ENCODE measurements around the gene SVEP1. TPM values are rescaled to one million over a fixed set of nuclear protein-coding genes. Genes with fewer than 3 reads are reported as not detected.
"Not testable (repeated sequence)": the region's sequence is repeated elsewhere in the genome, so short reads cannot be mapped to it uniquely, and the experiment has no call there.

SVEP1 gene
- total RNA-seq, 4 donors from 2014 or later: 41.9 to 71.6 (median 60.6) TPM

GRCh38 chr9:110537841-110538646 is 41.5 kb downstream of the SVEP1 start:
- peaks cover 6 to 56% (median 34%) of the 10 kb centered on the region in 4 donors for H3K4me1 ChIP-seq
- no peaks in the 10 kb centered on the region for H3K36me3 ChIP-seq
- intact Hi-C loops (cut with DNase I): no loop called here
- TF ChIP-seq POLR2A (IDR thresholded peaks at IDR 0.05; ENCODE audit: low read depth) (no peak), POLR2AphosphoS5 (IDR thresholded peaks at IDR 0.05) (peak in 1 of 2 donors; percentile 14)
- no peak for DNase-seq (ENCODE audit: extremely low spot score)
- H3K9me3 ChIP-seq: no peaks in the 10 kb centered on the region
- WGBS: 22% methylated on average over 4 of the region's 4 CpGs
- peak overlapping the region; percentile 45 to 73 (median 54) for H3K27ac ChIP-seq (replicated peaks in 1 of 4)
- no peak overlapping the region for H3K4me3 ChIP-seq
- H3K27me3 ChIP-seq: no peaks in the 10 kb centered on the region

DNA sequence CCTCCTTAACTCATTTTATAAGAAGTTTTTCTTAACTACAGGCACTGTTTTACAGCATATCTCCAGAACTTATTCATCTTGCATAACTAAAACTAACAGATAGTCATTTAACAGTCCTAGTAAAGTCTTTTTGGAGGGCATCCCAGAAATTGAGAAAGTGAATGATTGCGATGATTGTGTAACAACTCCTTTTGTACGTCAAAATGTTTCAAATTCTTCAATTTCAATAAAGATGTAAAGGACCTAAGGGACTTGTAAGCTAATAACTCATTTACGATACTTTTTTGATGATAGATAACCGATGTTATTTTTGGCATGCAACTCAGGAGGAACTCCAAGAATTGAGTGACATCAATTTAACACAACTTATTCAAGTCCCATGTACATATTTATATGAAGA is 42.7 kb downstream of the SVEP1 start:
- no peak for DNase-seq (ENCODE audit: extremely low spot score)
- no peaks in the 10 kb centered on the region for H3K36me3 ChIP-seq
- intact Hi-C loops (cut with DNase I): no loop called here
- peaks cover 6 to 52% (median 34%) of the 10 kb centered on the region in 4 donors for H3K4me1 ChIP-seq
- no peaks in the 10 kb centered on the region for H3K9me3 ChIP-seq
- WGBS: 31% methylated on average over 4 of the region's 4 CpGs
- peak in 1 of 2 donors; percentile 61 for TF ChIP-seq POLR2AphosphoS5 (IDR thresholded peaks at IDR 0.05)
- no peak for TF ChIP-seq EP300 (IDR thresholded peaks at IDR 0.05)
- no peak overlapping the region for H3K4me3 ChIP-seq
- H3K27me3 ChIP-seq: no peaks in the 10 kb centered on the region
- H3K27ac ChIP-seq (replicated peaks in 1 of 4): peak overlapping the region; percentile 40 to 73 (median 54)

GRCh38 chr9:110534162-110534561 is 45.4 kb downstream of the SVEP1 start:
- H3K36me3 ChIP-seq; H3K27me3 ChIP-seq; DNase-seq (ENCODE audit: extremely low spot score); H3K27ac ChIP-seq (replicated peaks in 1 of 4); H3K4me3 ChIP-seq; intact Hi-C loops (cut with DNase I); H3K9me3 ChIP-seq: not testable (repeated sequence)
- H3K4me1 ChIP-seq: peaks cover 6 to 46% (median 32%) of the 10 kb centered on the region in 4 donors
- WGBS: 92% methylated on average over 4 of the region's 4 CpGs

GRCh38 chr9:110532908-110533665 is 46.5 kb downstream of the SVEP1 start:
- no peak for DNase-seq (ENCODE audit: extremely low spot score)
- H3K4me3 ChIP-seq: no peak overlapping the region
- TF ChIP-seq CTCF (IDR thresholded peaks at IDR 0.05) (no peak), POLR2A (IDR thresholded peaks at IDR 0.05; ENCODE audit: low read depth) (no peak), POLR2AphosphoS5 (IDR thresholded peaks at IDR 0.05) (no peak), EP300 (IDR thresholded peaks at IDR 0.05) (no peak)
- WGBS: 82% methylated on average over 7 of the region's 9 CpGs
- H3K9me3 ChIP-seq: peaks cover 0 to 3% (median 0%) of the 10 kb centered on the region in 4 donors
- peaks cover 6 to 35% (median 22%) of the 10 kb centered on the region in 4 donors for H3K4me1 ChIP-seq
- H3K27me3 ChIP-seq: no peaks in the 10 kb centered on the region
- intact Hi-C loops (cut with DNase I): no loop called here
- no peak overlapping the region for H3K27ac ChIP-seq (replicated peaks in 1 of 4)
- H3K36me3 ChIP-seq: no peaks in the 10 kb centered on the region

- Histone ChIP-seq H3K27ac (replicated peaks in 1 of 4) (no peak overlapping the region), H3K9me3 (peaks cover 0 to 3% (median 0%) of the 10 kb centered on the region in 4 donors), H3K27me3 (no peaks in the 10 kb centered on the region), H3K36me3 (no peaks in the 10 kb centered on the region), H3K4me1 (peaks cover 6 to 22% (median 9%) of the 10 kb centered on the region in 4 donors), H3K4me3 (no peak overlapping the region)
- intact Hi-C loops (cut with DNase I): no loop called here
- TF ChIP-seq POLR2A (IDR thresholded peaks at IDR 0.05; ENCODE audit: low read depth) (no peak), EP300 (IDR thresholded peaks at IDR 0.05) (no peak)
- DNase-seq (ENCODE audit: extremely low spot score): no peak
These were observed 47.8 kb downstream of the SVEP1 start for GRCh38 chr9:110531776-110532175.

DNA sequence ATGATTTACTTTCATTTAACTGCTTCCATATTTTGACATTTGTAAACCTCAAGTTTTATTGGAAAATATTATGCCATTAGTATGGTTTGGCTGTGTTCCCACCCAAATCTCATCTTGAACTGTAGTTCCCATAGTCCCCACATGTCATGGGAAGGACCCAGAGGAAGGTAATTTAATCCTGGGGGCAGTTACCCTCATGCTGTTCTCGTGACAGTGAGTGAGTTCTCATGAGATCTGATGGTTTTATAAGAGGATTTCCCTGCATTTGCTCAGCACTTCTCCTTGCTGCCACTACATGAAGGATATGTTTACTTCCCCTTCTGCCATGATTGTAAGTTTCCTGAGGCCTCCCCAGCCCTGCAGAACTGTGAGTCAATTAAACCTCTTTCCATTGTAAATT is 48.3 kb downstream of the SVEP1 start:
- H3K36me3 ChIP-seq; H3K9me3 ChIP-seq; H3K27ac ChIP-seq (replicated peaks in 1 of 4); DNase-seq (ENCODE audit: extremely low spot score); H3K4me3 ChIP-seq; H3K27me3 ChIP-seq; intact Hi-C loops (cut with DNase I): not testable (repeated sequence)
- 64% methylated on average over 1 of the region's 1 CpG for WGBS
- peaks cover 2 to 20% (median 4%) of the 10 kb centered on the region in 4 donors for H3K4me1 ChIP-seq

- H3K4me3 ChIP-seq: no peak overlapping the region
- peaks cover 0 to 3% (median 0%) of the 10 kb centered on the region in 4 donors for H3K9me3 ChIP-seq
- no peaks in the 10 kb centered on the region for H3K36me3 ChIP-seq
- H3K4me1 ChIP-seq: peaks cover 0 to 13% (median 0%) of the 10 kb centered on the region in 4 donors
- TF ChIP-seq EP300 (IDR thresholded peaks at IDR 0.05) (no peak), POLR2A (IDR thresholded peaks at IDR 0.05; ENCODE audit: low read depth) (no peak), POLR2AphosphoS5 (IDR thresholded peaks at IDR 0.05) (no peak), CTCF (IDR thresholded peaks at IDR 0.05) (no peak)
- no peak overlapping the region for H3K27ac ChIP-seq (replicated peaks in 1 of 4)
- no peak for DNase-seq (ENCODE audit: extremely low spot score)
- intact Hi-C loops (cut with DNase I): no loop called here
- H3K27me3 ChIP-seq: no peaks in the 10 kb centered on the region
These were observed 50.9 kb downstream of the SVEP1 start for GRCh38 chr9:110528645-110529044.
